Motor neuron (in vitro differentiated cells): ENCODE results near the gene TMEM218. TPM values are rescaled to one million over a fixed set of nuclear protein-coding genes. Genes with fewer than 3 reads are reported as not detected.
A peak's percentile ranks its signal among the peaks of the same experiment; 100 is the strongest.

ENCODE experiments used
- ATAC-seq, 8 experiments: fragments of 200-7000 bp; cut with Tn5 transposase; replicated peaks in 6 of 8; 2 replicates each; pipeline ENCODE4 v1.8.0; 2021; ENCODE audit warnings: mild to moderate bottlenecking in 8 of 8, moderate library complexity in 8 of 8
- H3K27ac ChIP-seq, 2 donors: fragments of 250-450 bp; sonication (Bioruptor Pico); 2 replicates each; pipeline ENCODE4 v1.9.0; 2021; ENCODE audit warnings: antibody characterized with exemption in 2 of 2, mild to moderate bottlenecking in 2 of 2, moderate library complexity in 1 of 2
- H3K4me1 ChIP-seq, 2 donors: fragments of 250-450 bp; sonication (Bioruptor Pico); replicated peaks in 1 of 2; 2 replicates each; pipeline ENCODE4 v1.6.1; 2021; ENCODE audit warnings: antibody characterized with exemption in 2 of 2, mild to moderate bottlenecking in 2 of 2, moderate library complexity in 1 of 2
- H3K4me3 ChIP-seq, 5 donors: fragments of 250-450 bp; sonication (Bioruptor Pico); 2 replicates each; pipeline ENCODE4 v1.9.0; 2021; ENCODE audit warnings: antibody characterized with exemption in 5 of 5, mild to moderate bottlenecking in 5 of 5, moderate library complexity in 4 of 5
- WGBS, 10 experiments: fragments of 450-650 bp; shearing (Covaris generic); methylation state at CpG; one replicate each; pipeline ENCODE4 v1.0.0; 2022; 5-methylcytosine and 5-hydroxymethylcytosine counted together
- in situ Hi-C, 9 experiments: fragments of 400-800 bp; cut with MboI; loops; one replicate each; pipeline ENCODE4 v1.15.0; 2021; ENCODE audit warnings: low sequenced_read_pairs in 9 of 9, low pct_unique_long_range_greater_than_20kb in 2 of 9; ENCODE audit not compliant: unreplicated experiment in 9 of 9
- total RNA-seq, 8 experiments: library from RNA; unstranded; fragments of 300-600 nt; gene quantifications; 2 replicates each; pipeline versions ENCODE4 v1.2.3 to v1.2.4, GENCODE V29; 2022

Gene TMEM218
- total RNA-seq, 8 experiments from 2014 or later = 13.8 to 31.4 (median 23.2) TPM

- WGBS, 10 experiments = 90 to 100% (median 94%) methylated on average over 3 to 9 of the region's 14 CpGs; no CpG with 5 or more reads in 3 of the 10 experiments
- peaks cover 0 to 6% of the 10 kb centered on the region in 2 donors for H3K4me1 ChIP-seq
- H3K4me3 ChIP-seq = no peak overlapping the region
- in situ Hi-C loops = loop anchor here in 1 of 9 experiments (25.0 kb wide), 1 partner anchor 259 kb away; no protein-coding TSS in a partner anchor
- H3K27ac ChIP-seq = no peak overlapping the region
- ATAC-seq = no peak
Measured at GRCh38 chr11:125078516-125079140, 32.8 kb downstream of the TMEM218 start.

- in situ Hi-C loops = loop anchor here in 1 of 9 experiments (25.0 kb wide), 1 partner anchor 259 kb away; no protein-coding TSS in a partner anchor
- H3K27ac ChIP-seq = no peak overlapping the region
- H3K4me1 ChIP-seq = peaks cover 0 to 3% of the 10 kb centered on the region in 2 donors
- WGBS, 10 experiments = 70 to 100% (median 91%) methylated on average over 1 to 9 of the region's 11 CpGs; no CpG with 5 or more reads in 2 of the 10 experiments
- ATAC-seq = no peak
- H3K4me3 ChIP-seq = no peak overlapping the region
Measured at GRCh38 chr11:125078016-125078415, 33.4 kb downstream of the TMEM218 start.

- Histone ChIP-seq H3K27ac (no peak overlapping the region), H3K4me3 (no peak overlapping the region), H3K4me1 (no peaks in the 10 kb centered on the region)
- in situ Hi-C loops = loop anchor here in 1 of 9 experiments (25.0 kb wide), 1 partner anchor 261 kb away; no protein-coding TSS in a partner anchor
- 82 to 100% (median 93%) methylated on average over 1 to 3 of the region's 14 CpGs; no CpG with 5 or more reads in 6 of the 10 experiments for WGBS, 10 experiments
- ATAC-seq = peak in 1 of 8 experiments; percentile 6
Measured at GRCh38 chr11:125076378-125076945, 35.0 kb downstream of the TMEM218 start.

- Histone ChIP-seq H3K4me3 (no peak overlapping the region), H3K4me1 (no peaks in the 10 kb centered on the region), H3K27ac (no peak overlapping the region)
- 0 to 100% (median 66%) methylated on average over 1 to 4 of the region's 11 CpGs; no CpG with 5 or more reads in 4 of the 10 experiments for WGBS, 10 experiments
- ATAC-seq = peak in 6 of 8 experiments; percentile 24 to 95 (median 54)
- in situ Hi-C loops = loop anchor here in 1 of 9 experiments (25.0 kb wide), 1 partner anchor 261 kb away; no protein-coding TSS in a partner anchor
Measured at GRCh38 chr11:125075900-125076317, 35.5 kb downstream of the TMEM218 start.

GRCh38 chr11:125075242-125075625 is 36.2 kb downstream of the TMEM218 start:
- Histone ChIP-seq H3K27ac (no peak overlapping the region), H3K4me1 (no peaks in the 10 kb centered on the region), H3K4me3 (no peak overlapping the region)
- no peak for ATAC-seq
- in situ Hi-C loops = loop anchor here in 1 of 9 experiments (25.0 kb wide), 1 partner anchor 262 kb away; no protein-coding TSS in a partner anchor
- WGBS, 10 experiments = 60 to 100% (median 88%) methylated on average over 1 to 2 of the region's 7 CpGs; no CpG with 5 or more reads in 6 of the 10 experiments

- 76 to 100% (median 90%) methylated on average over 1 to 6 of the region's 11 CpGs; no CpG with 5 or more reads in 3 of the 10 experiments for WGBS, 10 experiments
- no peak for ATAC-seq
- H3K4me3 ChIP-seq = no peak overlapping the region
- in situ Hi-C loops = loop anchor here in 1 of 9 experiments (25.0 kb wide), 1 partner anchor 263 kb away; no protein-coding TSS in a partner anchor
- no peaks in the 10 kb centered on the region for H3K4me1 ChIP-seq
- no peak overlapping the region for H3K27ac ChIP-seq
Measured at GRCh38 chr11:125074511-125075241, 36.8 kb downstream of the TMEM218 start.

GRCh38 chr11:125073616-125074483 is 37.6 kb downstream of the TMEM218 start:
- in situ Hi-C loops = no loop called here
- Histone ChIP-seq H3K27ac (no peak overlapping the region), H3K4me1 (no peaks in the 10 kb centered on the region), H3K4me3 (no peak overlapping the region)
- ATAC-seq = no peak
- 70 to 94% (median 88%) methylated on average over 2 to 11 of the region's 19 CpGs; no CpG with 5 or more reads in 2 of the 10 experiments for WGBS, 10 experiments

GRCh38 chr11:125072961-125073590 is 38.4 kb downstream of the TMEM218 start:
- 60% methylated on average over 1 to 2 of the region's 12 CpGs; no CpG with 5 or more reads in 8 of the 10 experiments for WGBS, 10 experiments
- no peak overlapping the region for H3K4me3 ChIP-seq
- in situ Hi-C loops = no loop called here
- no peaks in the 10 kb centered on the region for H3K4me1 ChIP-seq
- no peak for ATAC-seq
- H3K27ac ChIP-seq = no peak overlapping the region

- Histone ChIP-seq H3K4me3 (no peak overlapping the region), H3K27ac (no peak overlapping the region), H3K4me1 (no peaks in the 10 kb centered on the region)
- ATAC-seq = no peak
- in situ Hi-C loops = no loop called here
- 43 to 100% (median 80%) methylated on average over 1 to 11 of the region's 12 CpGs; no CpG with 5 or more reads in 1 of the 10 experiments for WGBS, 10 experiments
Measured at GRCh38 chr11:125072218-125072960, 39.0 kb downstream of the TMEM218 start.

GRCh38 chr11:125071846-125072217 is 39.6 kb downstream of the TMEM218 start:
- ATAC-seq = no peak
- Histone ChIP-seq H3K4me3 (no peak overlapping the region), H3K4me1 (no peaks in the 10 kb centered on the region), H3K27ac (no peak overlapping the region)
- in situ Hi-C loops = no loop called here
- WGBS, 10 experiments = 33 to 82% (median 67%) methylated on average over 1 to 5 of the region's 6 CpGs; no CpG with 5 or more reads in 5 of the 10 experiments

- in situ Hi-C loops = no loop called here
- 31 to 63% (median 57%) methylated on average over 1 to 4 of the region's 5 CpGs; no CpG with 5 or more reads in 5 of the 10 experiments for WGBS, 10 experiments
- Histone ChIP-seq H3K4me1 (no peaks in the 10 kb centered on the region), H3K4me3 (no peak overlapping the region), H3K27ac (no peak overlapping the region)
- peak in 1 of 8 experiments; percentile 20 for ATAC-seq
Measured at GRCh38 chr11:125071435-125071834, 40.0 kb downstream of the TMEM218 start.
